ENCODE data around the gene SALL4.

GRCh38 chr20:51830538-51830937 lies 28.2 kb upstream of the SALL4 start:
- TF ChIP-seq CTCF (IDR thresholded peaks at IDR 0.05) = no peak
- TF ChIP-seq EZH2 (IDR thresholded peaks at IDR 0.05) = no peak

Data from neural progenitor cell (in vitro differentiated cells).